ENCODE results near the gene ADNP. TPM values are rescaled to one million over a fixed set of nuclear protein-coding genes. Genes with fewer than 3 reads are reported as not detected.

ADNP gene
- total RNA-seq = 14.9 and 16.7 TPM in 2 replicates

DNA sequence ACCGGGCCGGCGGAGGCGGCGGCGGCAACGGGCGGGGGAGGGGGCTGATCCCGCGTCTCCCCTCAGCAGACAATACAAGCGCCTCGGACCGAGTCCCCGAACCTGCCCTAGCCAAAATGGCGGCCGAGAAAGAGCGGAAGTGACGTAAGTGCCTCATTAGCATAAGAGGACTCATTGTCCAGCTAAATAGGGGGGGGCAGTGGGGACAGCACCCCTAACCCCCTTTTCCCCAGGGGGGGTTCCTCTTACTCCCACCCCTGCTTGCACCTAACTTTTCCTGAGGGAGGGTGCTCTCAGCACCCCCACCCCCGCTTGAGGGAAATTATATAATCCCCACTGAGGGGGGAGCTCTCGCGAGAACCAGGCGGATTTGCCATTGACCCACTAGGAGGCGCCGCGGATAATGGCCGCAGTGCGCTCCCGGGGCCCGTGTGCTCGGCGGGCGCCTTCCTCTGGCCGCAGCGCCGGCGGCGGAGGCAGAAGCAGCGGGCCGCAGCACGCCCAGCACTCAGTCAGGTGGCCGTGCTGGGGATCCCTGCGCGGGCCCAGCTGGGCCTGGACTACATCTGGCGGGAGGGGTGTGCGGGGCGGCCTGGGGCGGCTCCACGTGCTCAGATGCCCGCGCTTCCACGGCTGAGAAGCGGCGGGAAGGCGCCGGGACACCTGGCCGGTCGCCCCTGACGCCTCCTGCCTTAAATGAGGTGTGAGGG, at the start of gene ADNP:
Gene ADNP (minus strand): TSS at position 132 of the 710 bp plus-strand sequence. CDS start 27,441 bp downstream, outside the sequence.

DNA sequence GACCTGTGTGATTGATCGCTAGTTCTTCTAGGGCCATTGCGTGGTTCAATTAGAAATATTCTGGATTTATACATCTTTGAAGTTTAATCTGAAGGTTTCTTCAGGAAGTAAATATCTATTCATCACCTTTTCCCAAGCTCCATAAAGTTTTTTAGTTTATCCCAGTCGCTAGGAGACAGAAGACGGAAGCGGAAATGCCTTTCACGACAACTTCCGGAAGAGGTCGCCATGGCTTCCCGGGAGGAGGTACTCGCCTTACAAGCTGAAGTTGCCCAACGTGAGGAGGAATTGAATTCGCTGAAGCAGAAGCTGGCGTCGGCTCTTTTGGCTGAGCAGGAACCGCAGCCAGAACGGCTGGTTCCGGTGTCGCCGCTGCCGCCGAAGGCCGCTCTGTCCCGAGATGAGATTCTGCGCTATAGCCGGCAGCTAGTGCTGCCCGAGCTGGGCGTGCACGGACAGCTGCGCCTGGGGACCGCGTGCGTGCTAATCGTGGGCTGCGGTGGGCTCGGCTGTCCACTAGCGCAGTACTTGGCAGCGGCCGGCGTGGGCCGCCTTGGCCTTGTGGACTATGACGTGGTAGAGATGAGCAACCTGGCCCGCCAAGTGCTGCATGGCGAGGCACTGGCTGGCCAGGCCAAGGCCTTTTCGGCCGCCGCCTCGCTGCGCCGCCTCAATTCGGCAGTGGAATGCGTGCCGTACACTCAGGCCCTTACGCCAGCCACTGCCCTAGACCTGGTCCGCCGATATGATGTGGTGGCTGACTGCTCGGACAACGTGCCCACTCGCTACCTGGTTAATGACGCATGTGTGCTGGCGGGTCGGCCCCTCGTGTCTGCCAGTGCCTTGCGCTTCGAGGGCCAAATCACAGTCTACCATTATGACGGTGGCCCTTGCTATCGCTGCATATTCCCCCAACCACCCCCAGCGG, 27.6 kb upstream of the ADNP start, which contains the start of gene MOCS3:
Gene MOCS3 (plus strand): TSS at position 204 of the 928 bp plus-strand sequence. CDS start 25 bp downstream, at position 229.

DNA sequence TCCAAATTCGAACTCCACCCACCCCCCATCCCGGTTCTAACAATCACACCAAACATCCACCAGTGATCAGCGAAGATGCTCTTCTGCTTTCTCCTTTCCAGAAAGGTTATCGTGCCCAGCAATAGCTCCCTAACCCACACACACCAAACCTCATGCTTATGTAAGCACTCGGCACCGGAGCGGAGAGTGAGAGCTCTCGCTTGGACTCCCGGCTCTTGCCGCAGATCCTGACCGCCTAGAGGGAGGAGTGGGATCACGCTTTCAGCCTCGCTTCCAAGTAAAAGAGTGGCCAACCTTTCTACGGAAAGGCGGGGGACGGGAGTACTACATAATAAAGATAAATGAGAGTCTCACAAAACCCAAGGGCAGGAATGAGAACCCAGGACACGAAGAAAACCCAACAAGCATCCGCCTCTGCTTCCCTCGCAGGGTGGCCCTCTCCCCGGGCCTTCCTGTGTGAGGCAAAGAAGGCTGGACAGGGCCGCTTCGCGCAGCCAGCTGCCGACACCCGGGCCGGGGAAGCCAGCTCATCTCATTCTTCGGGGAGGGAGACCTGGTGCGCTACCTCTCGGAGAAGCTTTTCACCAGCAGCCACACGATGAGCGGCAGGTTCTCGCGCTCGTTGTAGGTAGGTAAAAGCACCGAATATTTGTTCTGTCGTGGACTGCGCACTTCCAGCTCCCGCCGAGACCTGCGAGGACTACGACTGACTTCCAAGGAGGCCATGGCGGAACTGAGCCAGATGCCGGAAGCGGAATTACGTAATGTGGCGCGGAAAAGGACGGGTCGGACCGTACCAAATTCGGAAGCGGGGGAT, 26.8 kb upstream of the ADNP start, which contains the start of gene DPM1:
Gene DPM1 (minus strand): TSS at position 735 of the 817 bp plus-strand sequence. CDS start 9 bp downstream, at position 726.

Other genes starting within 250 kb of the ADNP start
- not detected in 2 replicates for gene RIPOR3, start 239.9 kb downstream of the ADNP start, total RNA-seq
- under 0.01 and 0.13 TPM in 2 replicates for gene PARD6B, start 199.9 kb downstream of the ADNP start, total RNA-seq
- gene BCAS4, start 136.4 kb downstream of the ADNP start, total RNA-seq = 1.00 and 3.4 TPM in 2 replicates
- 80.9 and 86.9 TPM in 2 replicates for gene DPM1, start 27.1 kb upstream of the ADNP start, total RNA-seq
- gene MOCS3, start 27.4 kb upstream of the ADNP start, total RNA-seq = 4.2 and 6.5 TPM in 2 replicates
- gene KCNG1, start 91.7 kb upstream of the ADNP start, total RNA-seq = 0.87 and 1.3 TPM in 2 replicates